H9 (cell line): Measurements from ENCODE around the gene REV1. TPM values are rescaled to one million over a fixed set of nuclear protein-coding genes. Genes with fewer than 3 reads are reported as not detected.

Experiments
- DNase-seq: peaks from one replicate; pipeline ENCODE4 v3.0.0-alpha.2; 2017
- H2AFZ ChIP-seq: one replicate; pipeline ENCODE4 v1.6.1; 2013; ENCODE audit warnings: mild to moderate bottlenecking, low read length, control low read depth, moderate library complexity
- H2AK5ac ChIP-seq: 2 replicates; pipeline ENCODE4 v1.6.1; 2013; ENCODE audit warnings: low read length, control low read depth, mixed read lengths; ENCODE audit not compliant: insufficient read length
- H2BK120ac ChIP-seq: one replicate; pipeline ENCODE4 v1.6.1; 2013; ENCODE audit warnings: low read depth, mild to moderate bottlenecking, low read length, control low read depth, inconsistent platforms; ENCODE audit not compliant: poor library complexity, severe bottlenecking
- H2BK12ac ChIP-seq: 2 replicates; pipeline ENCODE4 v1.6.1; 2013; ENCODE audit warnings: low read length, control low read depth, mixed read lengths, low read depth; ENCODE audit not compliant: insufficient read length
- H2BK15ac ChIP-seq: 2 replicates; pipeline ENCODE4 v1.6.1; 2013; ENCODE audit warnings: low read depth, low read length, control low read depth
- H2BK20ac ChIP-seq: one replicate; pipeline ENCODE4 v1.6.1; 2013; ENCODE audit warnings: low read depth, mild to moderate bottlenecking, low read length, control low read depth, inconsistent platforms; ENCODE audit not compliant: poor library complexity, severe bottlenecking
- H2BK5ac ChIP-seq: 2 replicates; pipeline ENCODE4 v1.6.1; 2013; ENCODE audit warnings: low read length, control low read depth, mixed read lengths; ENCODE audit not compliant: insufficient read length
- H3K14ac ChIP-seq: 2 replicates; pipeline ENCODE4 v1.6.1; 2013; ENCODE audit warnings: low read length, control low read depth; ENCODE audit not compliant: insufficient read depth
- H3K18ac ChIP-seq: 2 replicates; pipeline ENCODE4 v1.6.1; 2013; ENCODE audit warnings: low read depth, mild to moderate bottlenecking, mixed read lengths, low read length, control low read depth; ENCODE audit not compliant: insufficient read length
- H3K23ac ChIP-seq: 2 replicates; pipeline ENCODE4 v1.6.1; 2013; ENCODE audit warnings: low read length, control low read depth, mixed read lengths, low read depth; ENCODE audit not compliant: insufficient read length
- H3K23me2 ChIP-seq: 2 replicates; pipeline ENCODE4 v1.6.1; 2013; ENCODE audit warnings: low read depth, mild to moderate bottlenecking, mixed read lengths, low read length, control low read depth; ENCODE audit not compliant: insufficient read length, poor library complexity, severe bottlenecking
- H3K27ac ChIP-seq: 2 replicates; pipeline ENCODE4 v1.5.1; 2013; ENCODE audit warnings: low read length, control low read depth, mixed read lengths, low read depth; ENCODE audit not compliant: insufficient read length
- H3K27me3 ChIP-seq: 2 replicates; pipeline ENCODE4 v1.6.1; 2013; ENCODE audit warnings: low read length, control low read depth, inconsistent platforms; ENCODE audit not compliant: insufficient read depth
- H3K4ac ChIP-seq: 2 replicates; pipeline ENCODE4 v1.6.1; 2013; ENCODE audit warnings: low read depth, mild to moderate bottlenecking, control low read depth, inconsistent platforms, low read length, moderate library complexity
- H3K4me1 ChIP-seq: 2 replicates; pipeline ENCODE4 v1.6.1; 2013; ENCODE audit warnings: low read length, control low read depth, inconsistent platforms; ENCODE audit not compliant: insufficient read depth
- H3K4me2 ChIP-seq: 2 replicates; pipeline ENCODE4 v1.6.1; 2013; ENCODE audit warnings: low read length, control low read depth, mixed read lengths; ENCODE audit not compliant: insufficient read length, insufficient read depth
- H3K56ac ChIP-seq: 2 replicates; pipeline ENCODE4 v1.6.1; 2013; ENCODE audit warnings: low read depth, mild to moderate bottlenecking, mixed read lengths, low read length, control low read depth; ENCODE audit not compliant: insufficient read length
- H3K79me1 ChIP-seq: 2 replicates; pipeline ENCODE4 v1.6.1; 2013; ENCODE audit warnings: low read depth, mild to moderate bottlenecking, moderate library complexity, low read length, control low read depth, inconsistent platforms; ENCODE audit not compliant: insufficient read depth, poor library complexity, severe bottlenecking
- H3K79me2 ChIP-seq: 2 replicates; pipeline ENCODE4 v1.6.1; 2013; ENCODE audit warnings: low read length, control low read depth, inconsistent platforms; ENCODE audit not compliant: insufficient read depth
- H3K9ac ChIP-seq: 2 replicates; pipeline ENCODE4 v1.6.1; 2013; ENCODE audit warnings: low read length, control low read depth, mixed read lengths; ENCODE audit not compliant: insufficient read length; ENCODE audit errors: extremely low read depth
- H3K9me3 ChIP-seq: one replicate; pipeline ENCODE4 v1.6.1; 2013; ENCODE audit warnings: low read depth, low read length, inconsistent platforms; ENCODE audit not compliant: control insufficient read depth
- H3T11ph ChIP-seq: one replicate; pipeline ENCODE4 v1.6.1; 2013; ENCODE audit warnings: mild to moderate bottlenecking, low read length, control low read depth, inconsistent platforms
- H4K20me1 ChIP-seq: one replicate; pipeline ENCODE4 v1.6.1; 2013; ENCODE audit not compliant: control insufficient read depth, insufficient read length, insufficient read depth
- H4K5ac ChIP-seq: 2 replicates; pipeline ENCODE4 v1.6.1; 2013; ENCODE audit warnings: low read depth, mild to moderate bottlenecking, mixed read lengths, low read length, control low read depth; ENCODE audit not compliant: insufficient read length
- H4K8ac ChIP-seq: replicated peaks from 2 replicates; pipeline ENCODE4 v1.6.1; 2013; ENCODE audit warnings: low read length, control low read depth, mixed read lengths, low read depth; ENCODE audit not compliant: insufficient read length
- H4K91ac ChIP-seq: 2 replicates; pipeline ENCODE4 v1.6.1; 2013; ENCODE audit warnings: low read depth, mild to moderate bottlenecking, moderate library complexity, mixed read lengths, low read length, control low read depth; ENCODE audit not compliant: insufficient read length
- H3K27ac Mint-ChIP-seq, 3 experiments: 2 replicates in 2 of 3; 3 replicates in 1 of 3; pipeline ENCODE4 v1.8.0; 2020 to 2021; ENCODE audit warnings: mixed read lengths in 3 of 3, mild to moderate bottlenecking in 1 of 3, moderate library complexity in 1 of 3
- H3K27me3 Mint-ChIP-seq: 2 replicates; pipeline ENCODE4 v1.8.0; 2021; ENCODE audit warnings: low read depth, mild to moderate bottlenecking, moderate library complexity, mixed read lengths
- H3K36me3 Mint-ChIP-seq, 3 experiments: 2 replicates in 2 of 3; 3 replicates in 1 of 3; pipeline ENCODE4 v1.8.0; 2020 to 2021; ENCODE audit warnings: low read depth in 3 of 3, mixed read lengths in 3 of 3; ENCODE audit not compliant: insufficient read depth in 1 of 3
- H3K4me1 Mint-ChIP-seq, 2 experiments: 2 replicates each; pipeline ENCODE4 v1.8.0; 2020; ENCODE audit warnings: mixed read lengths in 2 of 2
- H3K4me3 Mint-ChIP-seq, 2 experiments: 2 replicates in 1 of 2; 3 replicates in 1 of 2; pipeline ENCODE4 v1.8.0; 2020 to 2021; ENCODE audit warnings: mild to moderate bottlenecking in 2 of 2, mixed read lengths in 2 of 2, moderate library complexity in 1 of 2
- H3K9me3 Mint-ChIP-seq, 2 experiments: 2 replicates in 1 of 2; 3 replicates in 1 of 2; pipeline ENCODE4 v1.8.0; 2020; ENCODE audit warnings: mild to moderate bottlenecking in 2 of 2, mixed read lengths in 2 of 2, moderate library complexity in 1 of 2
- CTCF ChIP-seq: fragments of 200-600 bp; sonication (generic); conservative IDR thresholded peaks from 3 replicates; pipeline ENCODE4 v1.8.0; 2021; ENCODE audit warnings: antibody characterized with exemption, mild to moderate bottlenecking
- WGBS: extraction: QIAGEN DNeasy Blood & Tissue Kit; methylation state at CpG from one replicate; pipeline ENCODE4 v1.1.7; 2013; ENCODE audit warnings: missing lambda C conversion rate, low lambda C conversion rate, mixed read lengths; ENCODE audit not compliant: insufficient read length; ENCODE audit errors: extremely low coverage; 5-methylcytosine and 5-hydroxymethylcytosine counted together
- total RNA-seq: library from RNA; stranded (reverse); gene quantifications from 2 replicates; pipeline ENCODE4 v1.2.1, GENCODE V29; 2021

The REV1 gene
- total RNA-seq, 1 experiment from 2014 or later: 41.6 TPM

GRCh38 chr2:99481941-99482340 lies 7.9 kb downstream of the REV1 start:
- DNase-seq: peak; percentile 44
- Mint-ChIP-seq H3K27me3 (no peaks in the 10 kb centered on the region), H3K9me3 (no peaks in the 10 kb centered on the region), H3K36me3 (peaks cover 0 to 4% (median 4%) of the 10 kb centered on the region in 3 experiments; a peak in 4 of 7 replicates), H3K4me1 (peaks cover 38 to 44% of the 10 kb centered on the region in 2 experiments), H3K4me3 (no peak overlapping the region; a peak in 1 of 5 replicates), H3K27ac (peak overlapping the region; percentile 32 to 78 (median 76); a peak in 6 of 7 replicates)
- no CpG with 5 or more reads among the region's 1 CpG for WGBS
- Histone ChIP-seq H2AK5ac (no peak overlapping the region), H3K79me1 (peaks cover 3% of the 10 kb centered on the region), H3K56ac (no peak overlapping the region), H3K23me2 (no peaks in the 10 kb centered on the region), H4K20me1 (no peaks in the 10 kb centered on the region), H3K27me3 (no peaks in the 10 kb centered on the region), H3K27ac (no peak overlapping the region), H3K4me2 (no peak overlapping the region), H3K14ac (no peak overlapping the region), H2BK20ac (no peak overlapping the region), H3K79me2 (peaks cover 66% of the 10 kb centered on the region), H4K8ac (no peak overlapping the region), H3K18ac (no peak overlapping the region), H2BK120ac (no peak overlapping the region), H3K9ac (no peak overlapping the region), H2BK12ac (no peak overlapping the region), H2BK15ac (no peak overlapping the region), H2AFZ (no peak overlapping the region), H2BK5ac (no peak overlapping the region), H3K23ac (no peak overlapping the region), H3K4ac (no peak overlapping the region), H4K5ac (no peak overlapping the region), H3K4me1 (peaks cover 5% of the 10 kb centered on the region), H4K91ac (no peak overlapping the region), H3K9me3 (no peaks in the 10 kb centered on the region), H3T11ph (no peak overlapping the region)
- no peak for TF ChIP-seq CTCF
